Measurements from ENCODE around the gene UNC5B.

Gene UNC5B

GRCh38 chr10:71299071-71299785, 86.9 kb downstream of the UNC5B start:
- WGBS (ENCODE audit: insufficient coverage): 40% methylated on average over 12 of the region's 14 CpGs

GRCh38 chr10:71300555-71301370, 88.4 kb downstream of the UNC5B start:
- no peak for DNase-seq
- no peaks in the 10 kb centered on the region for H3K36me3 ChIP-seq (ENCODE audit: control insufficient read depth in 4 of 4, insufficient read depth in 4 of 4, low read length in 3 of 4)
- H3K4me3 ChIP-seq (ENCODE audit: control insufficient read depth in 1 of 7, extremely low read depth in 1 of 7, insufficient read depth in 4 of 7, low read depth in 2 of 7, low read length in 6 of 7): no peak overlapping the region
- H3K4me1 ChIP-seq (ENCODE audit: control extremely low read depth in 1 of 4, control insufficient read depth in 4 of 4, insufficient read depth in 4 of 4, low read length in 3 of 4): peaks cover 1 to 18% (median 12%) of the 10 kb centered on the region in 4 experiments
- H3K27ac ChIP-seq (ENCODE audit: insufficient read depth in 1 of 2, low read depth in 1 of 2, low read length in 2 of 2, poor library complexity in 1 of 2, severe bottlenecking in 2 of 2): no peak overlapping the region
- 95% methylated on average over 15 of the region's 16 CpGs for WGBS (ENCODE audit: insufficient coverage)
- H3K27me3 ChIP-seq (replicated peaks in 2 of 5; ENCODE audit: control insufficient read depth in 4 of 5, insufficient read depth in 5 of 5, low read length in 4 of 5): no peaks in the 10 kb centered on the region
- ChIA-PET POLR2A (interaction anchor here (0.6 to 1.3 kb wide), 3 partner anchors 11 to 46 kb away, joined by 3 read pairs; no protein-coding TSS in a partner anchor), CTCF (interaction anchor here (1.9 to 2.0 kb wide), 2 partner anchors 8 to 12 kb away, joined by 6 to 14 read pairs; no protein-coding TSS in a partner anchor)
- no peaks in the 10 kb centered on the region for H3K9me3 ChIP-seq (ENCODE audit: control extremely low read depth in 1 of 5, control insufficient read depth in 4 of 5, insufficient read depth in 2 of 5, low read depth in 1 of 5, low read length in 4 of 5)

More at GRCh38 chr10:71299071-71299785, 86.9 kb downstream of the UNC5B start:
- Histone ChIP-seq H3K4me1 (ENCODE audit: control extremely low read depth in 1 of 4, control insufficient read depth in 4 of 4, insufficient read depth in 4 of 4, low read length in 3 of 4) (peaks cover 1 to 18% (median 12%) of the 10 kb centered on the region in 4 experiments), H3K27ac (ENCODE audit: insufficient read depth in 1 of 2, low read depth in 1 of 2, low read length in 2 of 2, poor library complexity in 1 of 2, severe bottlenecking in 2 of 2) (no peak overlapping the region), H3K4me3 (ENCODE audit: control insufficient read depth in 1 of 7, extremely low read depth in 1 of 7, insufficient read depth in 4 of 7, low read depth in 2 of 7, low read length in 6 of 7) (peak overlapping the region in 3 of 7 experiments; percentile 34 to 60 (median 38)), H3K9me3 (ENCODE audit: control extremely low read depth in 1 of 5, control insufficient read depth in 4 of 5, insufficient read depth in 2 of 5, low read depth in 1 of 5, low read length in 4 of 5) (no peaks in the 10 kb centered on the region), H3K36me3 (ENCODE audit: control insufficient read depth in 4 of 4, insufficient read depth in 4 of 4, low read length in 3 of 4) (no peaks in the 10 kb centered on the region), H3K27me3 (replicated peaks in 2 of 5; ENCODE audit: control insufficient read depth in 4 of 5, insufficient read depth in 5 of 5, low read length in 4 of 5) (no peaks in the 10 kb centered on the region)
- ChIA-PET POLR2A (interaction anchor here (1.3 kb wide), 1 partner anchor 10 kb away, joined by 3 read pairs; no protein-coding TSS in a partner anchor), CTCF (interaction anchor here (1.9 kb wide), 1 partner anchor 10 kb away, joined by 14 read pairs; no protein-coding TSS in a partner anchor)
- DNase-seq: peak; percentile 58 to 85 (median 74)

DNA sequence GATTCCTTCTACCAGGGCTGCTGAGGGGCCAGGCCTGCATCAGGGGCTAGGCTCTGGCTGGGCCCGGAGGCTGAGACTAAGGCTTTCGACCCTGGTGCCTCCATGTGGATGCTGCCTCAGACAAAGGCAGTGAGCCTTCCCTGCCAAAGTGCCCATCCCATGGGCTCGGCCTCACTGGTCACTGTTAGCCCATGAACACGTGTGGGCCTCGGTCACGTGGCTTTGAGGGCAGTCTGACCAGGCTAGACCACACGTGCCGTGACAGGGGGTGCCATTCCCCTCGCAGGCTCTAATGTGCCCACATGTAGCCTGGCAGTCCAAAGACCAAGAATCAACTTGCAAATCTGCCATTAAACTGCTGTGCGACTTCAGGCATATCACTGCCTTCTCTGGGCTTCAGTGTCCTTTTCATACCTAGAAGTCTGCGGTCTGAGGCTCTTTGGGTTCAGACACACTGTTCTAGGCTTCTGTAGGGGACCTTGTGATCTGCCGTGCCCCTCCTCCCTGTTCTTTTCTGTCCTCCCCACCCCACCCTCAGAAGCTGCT, 89.1 kb downstream of the UNC5B start:
- WGBS (ENCODE audit: insufficient coverage): 93% methylated on average over 12 of the region's 12 CpGs
- CTCF ChIA-PET: interaction anchor here (1.9 to 2.0 kb wide), 2 partner anchors 9 to 12 kb away, joined by 6 to 14 read pairs; no protein-coding TSS in a partner anchor
- H3K4me3 ChIP-seq (ENCODE audit: control insufficient read depth in 1 of 7, extremely low read depth in 1 of 7, insufficient read depth in 4 of 7, low read depth in 2 of 7, low read length in 6 of 7): no peak overlapping the region
- H3K27ac ChIP-seq (ENCODE audit: insufficient read depth in 1 of 2, low read depth in 1 of 2, low read length in 2 of 2, poor library complexity in 1 of 2, severe bottlenecking in 2 of 2): no peak overlapping the region
- no peaks in the 10 kb centered on the region for H3K27me3 ChIP-seq (replicated peaks in 2 of 5; ENCODE audit: control insufficient read depth in 4 of 5, insufficient read depth in 5 of 5, low read length in 4 of 5)
- POLR2A ChIA-PET: interaction anchor here (0.6 kb wide), 1 partner anchor 16 kb away, joined by 3 read pairs; no protein-coding TSS in a partner anchor
- H3K9me3 ChIP-seq (ENCODE audit: control extremely low read depth in 1 of 5, control insufficient read depth in 4 of 5, insufficient read depth in 2 of 5, low read depth in 1 of 5, low read length in 4 of 5): no peaks in the 10 kb centered on the region
- no peaks in the 10 kb centered on the region for H3K36me3 ChIP-seq (ENCODE audit: control insufficient read depth in 4 of 4, insufficient read depth in 4 of 4, low read length in 3 of 4)
- H3K4me1 ChIP-seq (ENCODE audit: control extremely low read depth in 1 of 4, control insufficient read depth in 4 of 4, insufficient read depth in 4 of 4, low read length in 3 of 4): peaks cover 1 to 18% (median 12%) of the 10 kb centered on the region in 4 experiments
- no peak for DNase-seq

DNA sequence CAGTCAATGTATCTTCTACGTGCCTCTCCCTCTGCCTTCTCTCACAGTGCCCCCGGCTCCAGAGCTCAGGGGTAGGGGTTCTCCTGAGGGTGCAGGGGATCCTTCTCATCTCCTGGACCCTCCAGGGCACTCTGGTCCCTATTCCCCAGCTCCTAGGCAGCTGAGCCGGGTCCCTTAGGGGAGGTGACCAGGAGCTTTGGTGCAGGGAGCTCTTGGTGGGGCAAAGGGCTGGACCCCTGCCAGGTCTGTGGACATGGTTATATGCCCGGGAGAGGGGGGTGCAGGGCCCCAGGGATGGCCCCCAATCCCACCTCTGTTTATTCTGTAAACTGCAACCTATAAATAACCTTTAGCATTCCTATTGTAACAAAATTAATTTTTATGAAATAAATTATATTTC, 90.1 kb downstream of the UNC5B start:
- H3K27me3 ChIP-seq (replicated peaks in 2 of 5; ENCODE audit: control insufficient read depth in 4 of 5, insufficient read depth in 5 of 5, low read length in 4 of 5): no peaks in the 10 kb centered on the region
- no CpG with 5 or more reads among the region's 4 CpGs for WGBS (ENCODE audit: insufficient coverage)
- no peak for DNase-seq
- peaks cover 1 to 18% (median 12%) of the 10 kb centered on the region in 4 experiments for H3K4me1 ChIP-seq (ENCODE audit: control extremely low read depth in 1 of 4, control insufficient read depth in 4 of 4, insufficient read depth in 4 of 4, low read length in 3 of 4)
- H3K4me3 ChIP-seq (ENCODE audit: control insufficient read depth in 1 of 7, extremely low read depth in 1 of 7, insufficient read depth in 4 of 7, low read depth in 2 of 7, low read length in 6 of 7): no peak overlapping the region
- ChIA-PET CTCF (interaction anchor here (0.9 to 2.0 kb wide), 6 partner anchors 10 to 155 kb away, joined by 3 to 14 read pairs (median 4); no protein-coding TSS in a partner anchor), POLR2A (no interaction called here)
- H3K27ac ChIP-seq (ENCODE audit: insufficient read depth in 1 of 2, low read depth in 1 of 2, low read length in 2 of 2, poor library complexity in 1 of 2, severe bottlenecking in 2 of 2): no peak overlapping the region
- no peaks in the 10 kb centered on the region for H3K9me3 ChIP-seq (ENCODE audit: control extremely low read depth in 1 of 5, control insufficient read depth in 4 of 5, insufficient read depth in 2 of 5, low read depth in 1 of 5, low read length in 4 of 5)
- H3K36me3 ChIP-seq (ENCODE audit: control insufficient read depth in 4 of 4, insufficient read depth in 4 of 4, low read length in 3 of 4): no peaks in the 10 kb centered on the region

DNA sequence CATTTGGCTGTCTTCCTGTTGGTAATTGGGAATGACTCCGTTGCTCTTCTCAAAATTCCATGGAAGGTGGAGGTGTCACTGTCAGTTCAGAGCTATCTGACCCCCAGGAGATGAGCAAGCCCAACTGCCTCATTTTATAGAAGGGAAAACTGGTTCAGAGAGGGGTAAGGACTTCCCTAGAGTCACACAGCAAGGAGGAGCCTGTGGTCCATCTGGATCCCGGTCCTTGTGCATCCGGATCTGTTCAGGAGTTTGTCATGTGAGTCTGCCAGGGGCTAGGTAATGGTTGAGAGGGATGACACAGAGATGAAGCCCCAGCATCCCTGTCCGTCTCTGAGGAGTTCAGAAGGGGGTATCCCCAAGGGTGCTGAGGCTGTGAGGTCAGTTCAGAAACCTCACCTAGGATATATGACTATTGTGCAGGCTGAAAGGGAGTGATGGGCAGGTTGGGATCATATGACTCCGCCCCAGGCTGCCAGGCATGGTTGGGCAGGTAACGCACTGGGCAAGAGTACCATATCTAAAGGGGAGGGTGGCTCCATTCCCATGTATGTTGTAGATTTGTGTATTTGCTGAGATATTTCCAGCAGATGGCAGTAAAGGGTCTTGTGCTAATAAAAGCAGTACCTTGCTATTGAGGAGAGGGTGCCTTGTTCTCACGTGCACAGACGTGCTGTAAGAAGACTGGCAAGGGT, 90.7 kb downstream of the UNC5B start:
- no peaks in the 10 kb centered on the region for H3K9me3 ChIP-seq (ENCODE audit: control extremely low read depth in 1 of 5, control insufficient read depth in 4 of 5, insufficient read depth in 2 of 5, low read depth in 1 of 5, low read length in 4 of 5)
- H3K4me1 ChIP-seq (ENCODE audit: control extremely low read depth in 1 of 4, control insufficient read depth in 4 of 4, insufficient read depth in 4 of 4, low read length in 3 of 4): peaks cover 1 to 18% (median 12%) of the 10 kb centered on the region in 4 experiments
- CTCF ChIA-PET: interaction anchor here (0.9 to 2.6 kb wide), 13 partner anchors 10 to 307 kb away, joined by 3 to 14 read pairs (median 3); no protein-coding TSS in a partner anchor
- H3K27ac ChIP-seq (ENCODE audit: insufficient read depth in 1 of 2, low read depth in 1 of 2, low read length in 2 of 2, poor library complexity in 1 of 2, severe bottlenecking in 2 of 2): no peak overlapping the region
- DNase-seq: peak; percentile 78 to 86 (median 86)
- H3K4me3 ChIP-seq (ENCODE audit: control insufficient read depth in 1 of 7, extremely low read depth in 1 of 7, insufficient read depth in 4 of 7, low read depth in 2 of 7, low read length in 6 of 7): no peak overlapping the region
- H3K27me3 ChIP-seq (replicated peaks in 2 of 5; ENCODE audit: control insufficient read depth in 4 of 5, insufficient read depth in 5 of 5, low read length in 4 of 5): no peaks in the 10 kb centered on the region
- 67% methylated on average over 7 of the region's 8 CpGs for WGBS (ENCODE audit: insufficient coverage)
- H3K36me3 ChIP-seq (ENCODE audit: control insufficient read depth in 4 of 4, insufficient read depth in 4 of 4, low read length in 3 of 4): no peaks in the 10 kb centered on the region
- POLR2A ChIA-PET: interaction anchor here (0.7 kb wide), 1 partner anchor 16 kb away, joined by 3 read pairs; the partner anchor contains the start of gene SLC29A3

DNA sequence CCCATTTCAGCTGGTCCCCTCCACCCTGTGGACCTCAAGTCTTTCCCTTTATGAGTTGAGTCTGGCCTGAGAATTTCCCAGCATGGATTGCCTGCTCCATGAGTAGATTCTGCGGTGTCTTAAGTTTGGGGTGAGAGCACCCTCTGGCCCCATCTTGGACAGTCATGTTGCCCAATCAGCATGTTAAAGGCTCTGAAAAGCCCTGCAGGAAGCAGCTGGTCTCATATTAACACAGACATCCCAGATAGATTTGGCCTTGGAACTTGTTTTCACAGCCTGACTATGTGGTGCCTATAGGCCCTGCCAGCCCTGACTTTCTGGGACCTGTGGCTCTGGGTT, 91.2 kb downstream of the UNC5B start:
- H3K36me3 ChIP-seq (ENCODE audit: control insufficient read depth in 4 of 4, insufficient read depth in 4 of 4, low read length in 3 of 4): no peaks in the 10 kb centered on the region
- 50% methylated on average over 1 of the region's 1 CpG for WGBS (ENCODE audit: insufficient coverage)
- ChIA-PET CTCF (interaction anchor here (0.9 to 2.6 kb wide), 8 partner anchors 10 to 307 kb away, joined by 3 to 12 read pairs (median 3); no protein-coding TSS in a partner anchor), POLR2A (interaction anchor here (0.7 kb wide), 1 partner anchor 16 kb away, joined by 3 read pairs; the partner anchor contains the start of gene SLC29A3)
- no peaks in the 10 kb centered on the region for H3K27me3 ChIP-seq (replicated peaks in 2 of 5; ENCODE audit: control insufficient read depth in 4 of 5, insufficient read depth in 5 of 5, low read length in 4 of 5)
- H3K4me1 ChIP-seq (ENCODE audit: control extremely low read depth in 1 of 4, control insufficient read depth in 4 of 4, insufficient read depth in 4 of 4, low read length in 3 of 4): peaks cover 1 to 17% (median 11%) of the 10 kb centered on the region in 4 experiments
- no peak overlapping the region for H3K27ac ChIP-seq (ENCODE audit: insufficient read depth in 1 of 2, low read depth in 1 of 2, low read length in 2 of 2, poor library complexity in 1 of 2, severe bottlenecking in 2 of 2)
- no peaks in the 10 kb centered on the region for H3K9me3 ChIP-seq (ENCODE audit: control extremely low read depth in 1 of 5, control insufficient read depth in 4 of 5, insufficient read depth in 2 of 5, low read depth in 1 of 5, low read length in 4 of 5)
- DNase-seq: no peak
- H3K4me3 ChIP-seq (ENCODE audit: control insufficient read depth in 1 of 7, extremely low read depth in 1 of 7, insufficient read depth in 4 of 7, low read depth in 2 of 7, low read length in 6 of 7): no peak overlapping the region

Measured in common myeloid progenitor, CD34-positive (primary cell).